Measurements from ENCODE around the gene KYNU.
"Not testable (repeated sequence)": the region's sequence is repeated elsewhere in the genome, so short reads cannot be mapped to it uniquely, and the experiment has no call there.

The KYNU gene

DNA sequence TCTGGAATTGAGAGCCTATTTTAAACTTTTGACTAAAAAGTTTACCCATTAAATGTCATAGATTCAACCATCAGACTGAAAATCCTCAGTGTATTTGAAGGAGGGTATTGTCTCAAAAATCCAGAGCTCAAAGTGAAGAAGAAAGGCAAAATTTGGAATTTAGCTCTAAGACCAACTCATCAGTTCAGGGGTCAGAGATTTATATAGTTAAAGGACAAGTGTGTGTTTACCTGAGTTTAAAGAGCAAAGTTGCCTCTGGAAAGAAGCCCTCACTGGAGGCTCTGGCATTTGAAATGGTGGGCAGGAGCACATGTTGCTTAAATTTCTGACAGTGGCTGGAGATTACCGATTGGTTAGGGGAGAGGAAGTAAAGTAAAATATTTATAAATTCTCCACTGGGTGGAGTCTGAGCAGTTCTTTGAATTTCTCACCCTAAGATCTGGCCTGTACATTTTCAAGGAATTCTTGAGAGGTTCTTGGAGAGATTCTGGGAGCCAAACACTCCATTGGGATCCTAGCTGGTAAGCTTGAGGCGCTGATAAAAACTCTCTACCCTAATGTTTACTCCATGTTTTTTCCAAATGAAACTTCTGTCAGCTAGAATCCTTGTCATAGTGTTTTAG lies at the start of gene KYNU:
KYNU (plus strand) TSS at position 449 of the 623 bp plus-strand sequence. CDS start 7,704 bp downstream, outside the sequence.
- DNase-seq = no peak

DNA sequence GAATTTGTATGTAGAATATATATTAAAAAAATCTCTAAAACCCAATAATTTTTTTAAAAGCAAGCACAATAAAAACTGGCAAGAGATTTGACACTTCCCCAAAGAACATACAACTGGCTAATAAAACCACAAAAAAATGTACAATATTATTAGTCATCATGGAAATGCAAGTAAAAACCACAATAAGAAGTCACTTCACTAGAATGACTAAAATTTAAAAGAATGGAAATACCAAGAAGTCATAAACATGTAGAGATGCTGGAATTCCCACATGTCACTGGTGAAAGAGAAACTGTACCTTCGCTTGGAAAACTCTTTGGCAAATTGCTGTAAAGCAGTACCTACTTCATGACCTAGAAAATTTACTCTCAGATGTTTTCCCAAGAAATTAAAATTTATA lies 43.4 kb upstream of the KYNU start:
- no peak for DNase-seq

- no peak for DNase-seq
These were observed 37.0 kb upstream of the KYNU start for GRCh38 chr2:142840436-142840835.

DNA sequence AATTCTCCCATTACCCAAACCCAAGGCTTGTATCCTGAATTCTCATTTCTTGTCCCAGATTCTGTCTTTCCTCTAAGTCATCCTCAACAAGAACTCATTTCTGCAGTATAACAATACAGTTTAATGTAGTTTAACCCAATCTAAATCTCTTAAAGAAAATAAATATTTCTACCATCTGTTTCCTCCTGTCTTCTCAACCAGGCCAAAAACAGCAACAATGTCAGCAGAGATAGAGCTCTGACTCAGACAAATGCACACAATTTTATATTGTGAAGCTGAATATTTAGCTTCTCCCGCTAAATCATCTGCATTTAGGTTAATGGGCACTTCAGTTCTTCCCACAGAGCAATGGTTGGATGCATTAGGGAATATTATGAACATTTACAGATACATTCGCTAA lies 35.7 kb upstream of the KYNU start:
- no peak for DNase-seq

DNA sequence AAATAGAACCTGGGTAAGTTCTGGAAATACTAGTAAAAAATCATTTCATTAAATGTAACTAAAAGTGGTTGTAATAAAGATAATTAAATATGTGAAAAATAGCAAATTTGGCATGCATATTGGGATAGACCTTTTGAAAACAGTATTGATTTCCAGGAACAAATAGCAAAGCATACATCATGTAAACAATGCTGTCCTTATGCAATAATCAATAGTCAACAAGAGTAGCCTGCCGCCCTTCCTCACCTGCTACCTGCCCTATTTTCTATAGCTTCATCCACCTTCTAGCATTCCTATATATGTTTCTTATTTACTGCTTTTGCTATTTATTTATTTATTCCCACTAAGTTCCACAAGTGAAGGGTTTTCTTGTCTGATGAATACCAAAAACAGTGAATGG lies 35.1 kb upstream of the KYNU start:
- no peak for DNase-seq

GRCh38 chr2:142843731-142844130 lies 33.7 kb upstream of the KYNU start:
- no peak for DNase-seq

GRCh38 chr2:142848023-142848606 lies 29.3 kb upstream of the KYNU start:
- no peak for DNase-seq

- DNase-seq = no peak
These were observed 27.6 kb upstream of the KYNU start for GRCh38 chr2:142849820-142850219.

DNA sequence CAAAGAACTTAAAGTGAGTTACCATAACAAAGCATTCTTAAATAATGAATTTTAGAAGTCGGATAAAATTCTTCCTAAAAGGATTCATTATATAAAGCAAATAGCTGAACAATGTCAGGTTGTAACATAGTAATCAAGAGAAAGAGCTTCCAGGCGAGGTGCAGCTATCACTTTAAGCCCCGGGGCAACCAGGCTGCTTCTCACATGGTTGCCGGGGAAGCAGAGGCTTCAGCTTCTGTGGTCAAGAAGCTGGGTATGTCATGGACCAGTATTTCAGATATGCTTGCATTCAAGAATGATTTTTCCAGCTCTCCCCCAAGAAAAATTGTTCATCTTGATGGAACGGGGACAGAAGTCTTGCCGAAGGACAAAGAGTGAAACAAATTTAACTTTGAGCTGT lies 23.6 kb upstream of the KYNU start:
- no peak for DNase-seq

GRCh38 chr2:142857256-142858164 lies 20.0 kb upstream of the KYNU start:
- DNase-seq = no peak

DNA sequence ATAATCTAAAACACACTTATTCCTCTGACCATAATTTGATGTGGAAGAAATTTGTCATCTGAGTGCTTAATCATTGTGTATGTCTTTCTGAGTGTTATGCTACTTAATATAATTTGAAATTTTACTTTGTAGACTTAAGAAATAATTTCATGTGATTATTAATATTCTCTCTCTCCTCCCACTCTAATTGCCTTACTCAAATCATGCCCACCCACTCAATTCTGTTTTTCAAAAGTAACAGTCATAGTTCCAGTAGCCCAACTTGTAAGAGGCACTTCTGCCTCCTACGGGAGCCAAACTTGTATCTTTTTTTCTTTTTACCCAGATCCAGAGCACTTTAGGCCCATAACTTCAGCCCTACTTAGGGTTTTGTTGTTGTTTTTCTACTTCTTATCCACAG lies 18.5 kb upstream of the KYNU start:
- no peak for DNase-seq

- no peak for DNase-seq
These were observed 15.2 kb upstream of the KYNU start for GRCh38 chr2:142862299-142862698.

DNA sequence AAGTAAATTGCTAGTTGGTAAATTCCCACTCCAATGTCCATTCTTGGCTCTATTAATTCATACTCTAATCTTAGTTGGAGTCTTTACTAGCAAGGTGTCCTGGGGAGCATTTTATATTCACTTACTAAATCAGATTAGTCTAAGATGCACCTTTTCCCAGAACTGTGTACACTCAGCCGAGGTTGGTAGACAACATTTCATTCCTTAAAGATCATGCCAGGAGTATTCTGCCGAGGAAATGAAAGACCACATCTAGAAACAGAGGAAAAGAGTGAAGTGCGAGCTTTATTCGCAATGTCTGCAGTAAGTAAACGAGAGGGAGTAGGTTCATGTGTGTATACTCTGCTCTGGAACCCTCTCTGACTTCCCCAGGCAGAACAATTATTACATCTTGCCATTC lies 14.6 kb upstream of the KYNU start:
- DNase-seq = no peak

GRCh38 chr2:142863485-142863961 lies 13.9 kb upstream of the KYNU start:
- peak in 1 of 2 experiments; percentile 21 for DNase-seq

DNA sequence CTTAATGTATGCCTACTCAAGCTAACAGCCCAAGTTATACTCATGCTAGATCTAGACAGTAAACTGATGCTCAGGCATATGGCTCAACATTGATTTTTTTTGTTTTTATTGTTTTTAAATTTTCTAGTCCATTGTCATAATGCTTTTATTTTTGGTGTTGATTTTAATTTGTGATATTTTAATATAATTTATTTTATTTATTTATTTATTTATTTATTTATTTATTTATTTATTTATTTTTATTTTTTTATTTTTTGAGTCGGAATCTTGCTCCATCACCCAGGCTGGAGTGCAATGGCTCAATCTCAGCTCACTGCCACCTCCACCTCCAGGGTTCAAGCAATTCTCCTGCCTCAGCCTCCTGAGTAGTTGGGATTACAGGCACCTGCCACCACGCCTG lies 12.9 kb upstream of the KYNU start:
- DNase-seq = not testable (repeated sequence)

GRCh38 chr2:142865924-142866323 lies 11.5 kb upstream of the KYNU start:
- DNase-seq = no peak

- no peak for DNase-seq
These were observed 11.0 kb upstream of the KYNU start for GRCh38 chr2:142866426-142866825.

GRCh38 chr2:142867136-142867535 lies 10.3 kb upstream of the KYNU start:
- no peak for DNase-seq

GRCh38 chr2:142868229-142868762 lies 9.2 kb upstream of the KYNU start:
- no peak for DNase-seq

DNA sequence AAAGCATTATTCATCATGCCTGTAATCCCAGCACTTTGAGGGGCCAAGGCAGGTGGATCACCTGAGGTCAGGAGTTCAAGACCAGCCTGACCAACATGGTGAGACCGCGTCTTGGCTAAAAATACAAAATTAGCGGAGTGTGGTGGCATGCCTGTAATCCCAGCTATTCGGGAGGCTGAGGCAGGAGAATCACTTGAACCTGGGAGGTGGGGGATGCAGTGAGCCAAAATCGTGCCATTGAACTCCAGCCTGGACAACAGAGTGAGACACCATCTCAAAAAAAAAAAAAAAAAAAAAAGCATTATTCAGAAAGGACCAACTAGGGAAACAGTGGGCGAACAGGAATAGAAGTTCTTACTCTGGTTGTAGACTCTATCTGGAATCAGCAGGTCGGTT lies 8.4 kb upstream of the KYNU start:
- not testable (repeated sequence) for DNase-seq

DNA sequence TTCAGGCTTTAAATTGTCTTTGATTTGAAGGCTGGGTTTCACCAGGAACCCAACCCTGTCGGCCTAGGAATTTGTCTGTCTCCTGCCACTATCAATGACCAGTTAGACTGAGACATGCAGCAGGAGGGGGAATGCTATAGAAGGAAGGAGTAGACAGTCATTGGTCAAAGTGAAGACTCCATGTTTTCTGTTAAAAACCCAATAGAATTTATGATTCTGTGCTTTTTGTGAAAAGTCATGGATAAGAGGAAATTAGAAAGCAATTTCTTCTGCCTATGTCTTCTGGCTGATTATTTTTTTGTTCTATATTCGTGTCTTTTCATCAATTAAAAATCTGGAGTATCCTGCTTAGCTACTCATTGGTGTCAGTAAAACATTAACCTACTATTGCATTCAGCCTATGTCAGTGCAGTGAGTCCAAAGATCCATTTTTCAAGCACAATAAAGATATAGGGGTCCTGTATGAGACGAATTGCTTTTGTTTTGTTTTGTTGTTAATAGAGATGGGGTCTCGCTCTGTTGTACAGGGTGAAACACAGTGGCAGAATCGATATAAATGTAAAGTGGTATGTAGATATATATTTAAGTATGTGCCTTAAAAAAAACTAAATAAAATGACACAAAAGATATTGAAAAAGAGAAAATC lies 7.9 kb upstream of the KYNU start:
- DNase-seq = no peak

- DNase-seq = no peak
These were observed 6.9 kb upstream of the KYNU start for GRCh38 chr2:142870526-142870925.

DNA sequence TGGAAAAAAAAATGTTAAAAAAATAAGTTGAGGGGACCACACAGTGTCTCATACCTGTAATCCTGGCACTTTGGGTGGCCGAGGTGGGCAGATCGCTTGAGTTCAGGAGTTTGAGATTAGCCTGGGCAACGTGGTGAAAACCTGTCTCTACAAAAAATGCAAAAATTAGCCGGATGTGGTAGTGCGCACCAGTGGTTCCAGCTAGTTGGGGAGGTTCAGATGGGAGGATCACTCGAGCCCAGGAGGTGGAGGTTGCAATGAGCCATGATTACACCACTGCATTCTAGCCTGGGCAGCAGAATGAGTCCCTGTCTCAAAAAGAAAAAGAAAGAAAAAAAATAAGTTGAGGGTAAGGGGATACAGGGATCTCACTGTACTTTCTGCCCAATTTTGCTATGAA lies 6.1 kb upstream of the KYNU start:
- DNase-seq = no peak

All from NCI-H2081 (cell line).